Liver (tissue), 9 donors: ENCODE measurements around the gene COL24A1. TPM values are rescaled to one million over a fixed set of nuclear protein-coding genes. Genes with fewer than 3 reads are reported as not detected.
A peak's percentile ranks its signal among the peaks of the same experiment; 100 is the strongest.

ENCODE experiments used
- DNase-seq: peaks from one replicate; pipeline ENCODE4 v3.0.0-alpha.2; 2017; ENCODE audit warnings: low spot score
- H3K27ac ChIP-seq, 2 donors: one replicate each; pipeline ENCODE4 v1.7.0; 2013; ENCODE audit warnings: inconsistent platforms in 2 of 2, low read length in 2 of 2, control low read depth in 1 of 2, low read depth in 1 of 2, mild to moderate bottlenecking in 1 of 2
- H3K27me3 ChIP-seq, 4 donors: one replicate each; pipeline versions ENCODE4 v1.6.1 to v1.7.0; 2013; ENCODE audit warnings: low read length in 3 of 4, inconsistent platforms in 1 of 4, mild to moderate bottlenecking in 1 of 4, moderate library complexity in 1 of 4; ENCODE audit not compliant: control insufficient read depth in 4 of 4, insufficient read depth in 4 of 4
- H3K36me3 ChIP-seq, 4 donors: one replicate each; pipeline versions ENCODE4 v1.6.1 to v1.7.0; 2013; ENCODE audit warnings: low read length in 3 of 4, mild to moderate bottlenecking in 3 of 4, low read depth in 1 of 4, moderate library complexity in 1 of 4; ENCODE audit not compliant: control insufficient read depth in 4 of 4, insufficient read depth in 3 of 4
- H3K4me1 ChIP-seq, 4 donors: one replicate each; pipeline versions ENCODE4 v1.6.1 to v1.7.0; 2013; ENCODE audit warnings: low read length in 3 of 4, mild to moderate bottlenecking in 3 of 4, moderate library complexity in 1 of 4; ENCODE audit not compliant: control insufficient read depth in 4 of 4, insufficient read depth in 4 of 4
- H3K4me3 ChIP-seq, 3 donors: one replicate each; pipeline versions ENCODE4 v1.6.1 to v1.7.0; 2013; ENCODE audit warnings: low read length in 3 of 3, control low read depth in 1 of 3, low read depth in 1 of 3, mild to moderate bottlenecking in 1 of 3
- H3K9ac ChIP-seq, 2 donors: one replicate each; pipeline ENCODE4 v1.7.0; 2013; ENCODE audit warnings: low read length in 2 of 2, mild to moderate bottlenecking in 2 of 2, moderate library complexity in 2 of 2, control low read depth in 1 of 2, low read depth in 1 of 2
- H3K9me3 ChIP-seq, 4 donors: one replicate each; pipeline versions ENCODE4 v1.6.1 to v1.7.0; 2013; ENCODE audit warnings: low read length in 3 of 4; ENCODE audit not compliant: control insufficient read depth in 4 of 4
- ATF3 ChIP-seq: IDR thresholded peaks from 2 replicates; pipeline ENCODE4 v1.6.1; 2016; ENCODE audit warnings: antibody characterized with exemption
- EGR1 ChIP-seq, 2 donors: IDR thresholded peaks; 2 replicates each; pipeline ENCODE4 v1.6.1; 2016 to 2018; ENCODE audit warnings: antibody characterized with exemption in 2 of 2, low read depth in 2 of 2
- FOXA1 ChIP-seq: IDR thresholded peaks from 2 replicates; pipeline ENCODE4 v1.6.1; 2016; ENCODE audit warnings: antibody characterized with exemption
- FOXA2 ChIP-seq: IDR thresholded peaks from 2 replicates; pipeline ENCODE4 v1.6.1; 2016; ENCODE audit warnings: antibody characterized with exemption
- GABPA ChIP-seq, 2 donors: IDR thresholded peaks in 1 of 2; conservative IDR thresholded peaks in 1 of 2; 2 replicates each; pipeline ENCODE4 v1.6.1; 2016; ENCODE audit warnings: antibody characterized with exemption in 2 of 2, mild to moderate bottlenecking in 1 of 2, moderate library complexity in 1 of 2
- HNF4A ChIP-seq, 2 donors: conservative IDR thresholded peaks; 2 replicates each; pipeline ENCODE4 v1.6.1; 2016; ENCODE audit warnings: antibody characterized with exemption in 2 of 2, mild to moderate bottlenecking in 2 of 2
- HNF4G ChIP-seq: IDR thresholded peaks from 2 replicates; pipeline ENCODE4 v1.6.1; 2016; ENCODE audit warnings: antibody characterized with exemption
- JUND ChIP-seq, 2 donors: IDR thresholded peaks; 2 replicates each; pipeline ENCODE4 v1.6.1; 2016; ENCODE audit warnings: antibody characterized with exemption in 2 of 2
- MAX ChIP-seq: IDR thresholded peaks from 2 replicates; pipeline ENCODE4 v1.6.1; 2016; ENCODE audit warnings: antibody characterized with exemption
- NR2F2 ChIP-seq: IDR thresholded peaks from 2 replicates; pipeline ENCODE4 v1.6.1; 2016; ENCODE audit warnings: antibody characterized with exemption
- RAD21 ChIP-seq, 2 donors: IDR thresholded peaks; 2 replicates each; pipeline ENCODE4 v1.6.1; 2016; ENCODE audit warnings: antibody characterized with exemption in 2 of 2, mild to moderate bottlenecking in 2 of 2
- RXRA ChIP-seq, 2 donors: IDR thresholded peaks; 2 replicates each; pipeline ENCODE4 v1.6.1; 2017 to 2018; ENCODE audit warnings: antibody characterized with exemption in 2 of 2, mild to moderate bottlenecking in 1 of 2
- SP1 ChIP-seq: IDR thresholded peaks from 2 replicates; pipeline ENCODE4 v1.6.1; 2018; ENCODE audit warnings: antibody characterized with exemption, mild to moderate bottlenecking
- TAF1 ChIP-seq: conservative IDR thresholded peaks from 2 replicates; pipeline ENCODE4 v1.6.1; 2016; ENCODE audit warnings: antibody characterized with exemption, mild to moderate bottlenecking
- YY1 ChIP-seq: IDR thresholded peaks from 2 replicates; pipeline ENCODE4 v1.6.1; 2016; ENCODE audit warnings: antibody characterized with exemption, mild to moderate bottlenecking
- ZBTB33 ChIP-seq: IDR thresholded peaks from 2 replicates; pipeline ENCODE4 v1.6.1; 2016; ENCODE audit warnings: antibody characterized with exemption
- WGBS: extraction: QIAGEN DNeasy Blood & Tissue Kit; methylation state at CpG from one replicate; pipeline ENCODE4 v1.1.7; 2013; 5-methylcytosine and 5-hydroxymethylcytosine counted together
- polyA plus RNA-seq, 2 donors: library from polyadenylated mRNA; stranded (reverse) in 1 of 2; unstranded in 1 of 2; fragments of 200-250 nt in 1 of 2; fragments of >200 nt in 1 of 2; fragmentation: Nextera tagmentation in 1 of 2; extraction: Ambion mirVana in 1 of 2; gene quantifications; one replicate each; pipeline versions ENCODE4 v1.2.1 to v1.2.3, GENCODE V29; 2013 to 2015
- total RNA-seq, 2 donors: library from RNA; depleted of rRNA; stranded (reverse); fragments of >200 nt; gene quantifications; one replicate each; pipeline ENCODE4 v1.2.3, GENCODE V29; 2014
- TF ChIP-seq, protein P1 (sequence below): IDR thresholded peaks from 2 replicates; pipeline ENCODE4 v1.6.1; 2016; ENCODE audit warnings: antibody characterized with exemption, mild to moderate bottlenecking
- TF ChIP-seq, protein P2 (sequence below): fragments of 150-350 bp; IDR thresholded peaks from 2 replicates; pipeline ENCODE4 v1.5.1; 2017; ENCODE audit warnings: improper control_type of control experiment, low read depth, low read length; ENCODE audit not compliant: missing input control
- donor health status: healthy.
- donor health status: healthy.
- donor health status: healthy.
- donor health status: healthy.
- donor health status: healthy.

Gene COL24A1
- total and polyA plus RNA-seq, 4 donors, result under 0.01 to 0.28 (median 0.01) TPM; not detected in 1

DNA sequence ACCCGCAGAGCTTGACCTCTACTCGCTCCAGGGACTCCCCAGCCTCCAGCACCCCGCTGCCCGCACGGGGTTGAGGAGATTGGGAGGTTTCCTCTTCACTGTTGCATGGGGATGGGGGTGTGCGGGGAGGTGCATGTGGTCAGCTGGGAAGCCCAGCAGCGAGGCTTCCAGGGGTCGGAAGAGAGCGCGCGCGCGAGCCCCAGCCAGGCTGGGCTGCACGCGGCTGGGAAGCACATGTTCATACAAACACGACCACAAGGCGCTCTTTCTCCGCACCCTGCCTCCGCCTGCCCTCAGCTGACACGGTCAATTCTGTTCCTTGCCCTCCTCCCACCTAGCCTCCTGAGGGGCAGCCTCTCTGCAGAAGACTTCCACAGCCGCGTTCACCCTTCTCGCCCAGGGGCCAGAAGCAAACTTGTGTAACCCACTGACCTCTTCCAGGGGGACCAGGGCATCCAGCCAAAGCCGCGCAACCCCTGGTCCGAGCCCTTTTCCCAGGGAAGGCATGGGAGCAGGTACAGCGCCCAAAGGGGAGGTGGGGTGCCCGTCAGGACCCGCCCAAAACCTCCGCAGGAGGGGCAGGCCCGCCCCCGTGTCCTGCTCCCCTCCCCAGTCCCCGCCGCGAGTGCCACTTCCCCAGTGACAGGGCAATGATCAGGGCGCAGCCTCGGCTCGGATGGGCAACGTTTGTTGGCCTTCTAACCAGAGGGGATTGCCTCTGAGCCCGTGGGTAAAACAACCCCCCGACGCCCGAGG lies 1.3 kb downstream of the COL24A1 start:
- Histone ChIP-seq H3K9me3 (no peaks in the 10 kb centered on the region), H3K27me3 (peaks cover 0 to 6% (median 0%) of the 10 kb centered on the region in 4 donors), H3K9ac (no peak overlapping the region), H3K4me1 (peaks cover 4 to 24% (median 22%) of the 10 kb centered on the region in 4 donors), H3K27ac (no peak overlapping the region), H3K4me3 (peak overlapping the region in 1 of 3 donors; percentile 7), H3K36me3 (no peaks in the 10 kb centered on the region)
- no peak for DNase-seq
- 7% methylated on average over 43 of the region's 43 CpGs for WGBS
- TF ChIP-seq RXRA (IDR thresholded peaks at IDR 0.05) (no peak), SP1 (no peak), GABPA (IDR thresholded peaks at IDR 0.05 in 1 of 2, conservative IDR thresholded peaks at IDR 0.05 in 1 of 2) (no peak), HNF4A (conservative IDR thresholded peaks at IDR 0.05) (no peak), FOXA2 (no peak), FOXA1 (no peak), MAX (no peak), JUND (IDR thresholded peaks at IDR 0.05) (no peak), RAD21 (IDR thresholded peaks at IDR 0.05) (no peak), ZBTB33 (no peak), HNF4G (no peak), ATF3 (no peak), NR2F2 (no peak), EGR1 (IDR thresholded peaks at IDR 0.05; ENCODE audit: low read depth in 2 of 2) (no peak), TAF1 (no peak), YY1 (no peak)
- TF ChIP-seq, protein P1, sequence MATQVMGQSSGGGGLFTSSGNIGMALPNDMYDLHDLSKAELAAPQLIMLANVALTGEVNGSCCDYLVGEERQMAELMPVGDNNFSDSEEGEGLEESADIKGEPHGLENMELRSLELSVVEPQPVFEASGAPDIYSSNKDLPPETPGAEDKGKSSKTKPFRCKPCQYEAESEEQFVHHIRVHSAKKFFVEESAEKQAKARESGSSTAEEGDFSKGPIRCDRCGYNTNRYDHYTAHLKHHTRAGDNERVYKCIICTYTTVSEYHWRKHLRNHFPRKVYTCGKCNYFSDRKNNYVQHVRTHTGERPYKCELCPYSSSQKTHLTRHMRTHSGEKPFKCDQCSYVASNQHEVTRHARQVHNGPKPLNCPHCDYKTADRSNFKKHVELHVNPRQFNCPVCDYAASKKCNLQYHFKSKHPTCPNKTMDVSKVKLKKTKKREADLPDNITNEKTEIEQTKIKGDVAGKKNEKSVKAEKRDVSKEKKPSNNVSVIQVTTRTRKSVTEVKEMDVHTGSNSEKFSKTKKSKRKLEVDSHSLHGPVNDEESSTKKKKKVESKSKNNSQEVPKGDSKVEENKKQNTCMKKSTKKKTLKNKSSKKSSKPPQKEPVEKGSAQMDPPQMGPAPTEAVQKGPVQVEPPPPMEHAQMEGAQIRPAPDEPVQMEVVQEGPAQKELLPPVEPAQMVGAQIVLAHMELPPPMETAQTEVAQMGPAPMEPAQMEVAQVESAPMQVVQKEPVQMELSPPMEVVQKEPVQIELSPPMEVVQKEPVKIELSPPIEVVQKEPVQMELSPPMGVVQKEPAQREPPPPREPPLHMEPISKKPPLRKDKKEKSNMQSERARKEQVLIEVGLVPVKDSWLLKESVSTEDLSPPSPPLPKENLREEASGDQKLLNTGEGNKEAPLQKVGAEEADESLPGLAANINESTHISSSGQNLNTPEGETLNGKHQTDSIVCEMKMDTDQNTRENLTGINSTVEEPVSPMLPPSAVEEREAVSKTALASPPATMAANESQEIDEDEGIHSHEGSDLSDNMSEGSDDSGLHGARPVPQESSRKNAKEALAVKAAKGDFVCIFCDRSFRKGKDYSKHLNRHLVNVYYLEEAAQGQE, result no peak
- TF ChIP-seq, protein P2, sequence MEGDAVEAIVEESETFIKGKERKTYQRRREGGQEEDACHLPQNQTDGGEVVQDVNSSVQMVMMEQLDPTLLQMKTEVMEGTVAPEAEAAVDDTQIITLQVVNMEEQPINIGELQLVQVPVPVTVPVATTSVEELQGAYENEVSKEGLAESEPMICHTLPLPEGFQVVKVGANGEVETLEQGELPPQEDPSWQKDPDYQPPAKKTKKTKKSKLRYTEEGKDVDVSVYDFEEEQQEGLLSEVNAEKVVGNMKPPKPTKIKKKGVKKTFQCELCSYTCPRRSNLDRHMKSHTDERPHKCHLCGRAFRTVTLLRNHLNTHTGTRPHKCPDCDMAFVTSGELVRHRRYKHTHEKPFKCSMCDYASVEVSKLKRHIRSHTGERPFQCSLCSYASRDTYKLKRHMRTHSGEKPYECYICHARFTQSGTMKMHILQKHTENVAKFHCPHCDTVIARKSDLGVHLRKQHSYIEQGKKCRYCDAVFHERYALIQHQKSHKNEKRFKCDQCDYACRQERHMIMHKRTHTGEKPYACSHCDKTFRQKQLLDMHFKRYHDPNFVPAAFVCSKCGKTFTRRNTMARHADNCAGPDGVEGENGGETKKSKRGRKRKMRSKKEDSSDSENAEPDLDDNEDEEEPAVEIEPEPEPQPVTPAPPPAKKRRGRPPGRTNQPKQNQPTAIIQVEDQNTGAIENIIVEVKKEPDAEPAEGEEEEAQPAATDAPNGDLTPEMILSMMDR, result no peak
